Endothelial cell of umbilical vein (primary cell): Measurements from ENCODE around the gene PTPN22. TPM values are rescaled to one million over a fixed set of nuclear protein-coding genes. Genes with fewer than 3 reads are reported as not detected.

Experiments
- BruUV-seq: library from RNA; stranded (reverse); fragments of 400-500 nt; replicated peaks from 2 replicates; lab custom pipeline; 2021; lab: Mats Ljungman, UMichigan
- CTCF ChIA-PET: fragments of 300-600, 350-600 bp; sonication (Branson Sonifier 250); formaldehyde crosslinking; loops from one replicate; lab custom pipeline; 2021; ENCODE audit warnings: antibody characterized with exemption, inconsistent platforms; lab: Charles Lee
- POLR2A ChIA-PET: fragments of 300-600, 350-600 bp; sonication (Branson Sonifier 250); formaldehyde crosslinking; loops from one replicate; lab custom pipeline; 2021; ENCODE audit warnings: antibody characterized with exemption, inconsistent platforms; lab: Charles Lee
- DNase-seq: peaks from one replicate; pipeline ENCODE4 v3.0.0-alpha.2; 2011; ENCODE audit warnings: low read depth, low spot score
- FAIRE-seq: peaks from 2 replicates; lab custom pipeline; 2011; peaks lifted over from hg19 to GRCh38; lab: Jason Lieb, UNC
- H2AFZ ChIP-seq: 2 replicates; pipeline ENCODE4 v1.6.0; 2012; ENCODE audit warnings: low read depth, low read length, control low read depth, inconsistent platforms
- H3K27ac ChIP-seq: 2 replicates; pipeline ENCODE4 v1.5.1; 2011; ENCODE audit warnings: low read depth, mild to moderate bottlenecking, control low read depth, low read length, moderate library complexity; ENCODE audit not compliant: insufficient read depth
- H3K27me3 ChIP-seq, 2 experiments: 2 replicates each; pipeline versions ENCODE4 v1.6.0 to v1.6.1; 2011; ENCODE audit warnings: low read length in 2 of 2, mixed read lengths in 1 of 2; ENCODE audit not compliant: control insufficient read depth in 2 of 2, insufficient read depth in 2 of 2
- H3K36me3 ChIP-seq, 2 experiments: 2 replicates in 1 of 2; 3 replicates in 1 of 2; pipeline ENCODE4 v1.5.1; 2011; ENCODE audit warnings: low read length in 2 of 2, mild to moderate bottlenecking in 1 of 2, moderate library complexity in 1 of 2; ENCODE audit not compliant: control insufficient read depth in 2 of 2, insufficient read depth in 2 of 2; ENCODE audit errors: extremely low read depth in 1 of 2
- H3K4me1 ChIP-seq: 3 replicates; pipeline ENCODE4 v1.5.1; 2011; ENCODE audit warnings: mild to moderate bottlenecking, low read length; ENCODE audit not compliant: control insufficient read depth, insufficient read depth; ENCODE audit errors: extremely low read depth
- H3K4me2 ChIP-seq: 2 replicates; pipeline ENCODE4 v1.6.1; 2011; ENCODE audit warnings: low read length, control low read depth, mixed read lengths; ENCODE audit not compliant: insufficient read depth
- H3K4me3 ChIP-seq, 3 experiments: fragments of 200-600 bp in 1 of 3; sonication (generic), shearing (Covaris generic) in 1 of 3; replicated peaks in 1 of 3; 2 replicates each; pipeline ENCODE4 v1.5.1; 2011 to 2016; ENCODE audit warnings: control low read depth in 3 of 3, low read length in 3 of 3, mild to moderate bottlenecking in 2 of 3, inconsistent platforms in 1 of 3, low read depth in 1 of 3, moderate library complexity in 1 of 3; ENCODE audit not compliant: insufficient read depth in 1 of 3
- H3K79me2 ChIP-seq: 2 replicates; pipeline ENCODE4 v1.6.0; 2012; ENCODE audit warnings: low read length, inconsistent platforms; ENCODE audit not compliant: control insufficient read depth, insufficient read depth
- H3K9ac ChIP-seq: replicated peaks from 2 replicates; pipeline ENCODE3; 2011; ENCODE audit warnings: low read length, control low read depth; ENCODE audit not compliant: insufficient read depth; ENCODE audit errors: extremely low read depth
- H3K9me1 ChIP-seq: replicated peaks from 3 replicates; pipeline ENCODE4 v1.6.0; 2011; ENCODE audit warnings: mild to moderate bottlenecking, low read length; ENCODE audit not compliant: control insufficient read depth, insufficient read depth; ENCODE audit errors: extremely low read depth
- H3K9me3 ChIP-seq: replicated peaks from 2 replicates; pipeline ENCODE4 v1.5.1; 2012; ENCODE audit warnings: low read length, inconsistent platforms; ENCODE audit not compliant: control insufficient read depth, insufficient read depth
- H4K20me1 ChIP-seq: replicated peaks from 2 replicates; pipeline ENCODE3; 2011; ENCODE audit warnings: mild to moderate bottlenecking, low read length; ENCODE audit not compliant: control insufficient read depth, insufficient read depth; ENCODE audit errors: extremely low read depth
- EZH2 ChIP-seq: IDR thresholded peaks from 2 replicates; pipeline ENCODE4 v1.6.1; 2012; ENCODE audit warnings: borderline replicate concordance, low read depth, mild to moderate bottlenecking, moderate library complexity, low read length, inconsistent platforms; ENCODE audit not compliant: severe bottlenecking
- FOS ChIP-seq: IDR thresholded peaks from 2 replicates; pipeline ENCODE4 v1.6.1; 2011; ENCODE audit warnings: mild to moderate bottlenecking, low read length, moderate library complexity, borderline replicate concordance; ENCODE audit not compliant: insufficient read depth
- GATA2 ChIP-seq: IDR thresholded peaks from 2 replicates; pipeline ENCODE4 v1.7.0; 2011; ENCODE audit warnings: low read depth, mild to moderate bottlenecking, moderate library complexity, mixed read lengths, low read length; ENCODE audit not compliant: insufficient read length, insufficient read depth
- JUN ChIP-seq: IDR thresholded peaks from 2 replicates; pipeline ENCODE4 v1.6.1; 2011; ENCODE audit warnings: borderline replicate concordance, low read depth; ENCODE audit not compliant: insufficient read length, insufficient read depth
- MYC ChIP-seq: IDR thresholded peaks from one replicate; pipeline ENCODE4 v1.6.1; 2011; ENCODE audit warnings: mild to moderate bottlenecking, low read depth, low read length
- POLR2A ChIP-seq: IDR thresholded peaks from 2 replicates; pipeline ENCODE4 v1.6.1; 2012; ENCODE audit warnings: low read depth, mild to moderate bottlenecking, control low read depth, low read length
- POLR2AphosphoS5 ChIP-seq: IDR thresholded peaks from 2 replicates; pipeline ENCODE4 v1.6.1; 2012; ENCODE audit warnings: low read depth, mild to moderate bottlenecking, control low read depth, low read length, moderate library complexity; ENCODE audit not compliant: insufficient read depth
- dilution Hi-C: fragments of 300-500 bp; cut with MboI; formaldehyde crosslinking; loops from one replicate; pipeline ENCODE4 v1.15.0; 2019; ENCODE audit warnings: low sequenced_read_pairs; ENCODE audit not compliant: extremely low pct_ligation_motif_present
- intact Hi-C: fragments of 100-400 bp; cut with micrococcal nuclease; formaldehyde crosslinking; loops from one replicate; pipeline ENCODE4 v1.10.0; 2022
- polyA plus RNA-seq, 4 experiments: library from polyadenylated mRNA; depleted of rRNA in 3 of 4; stranded (reverse) in 3 of 4; unstranded in 1 of 4; fragments of >200 nt; gene quantifications; 2 replicates each; pipeline versions ENCODE4 v1.2.1 to v1.2.3, GENCODE V29; 2011 to 2012; ENCODE audit warnings: missing spikeins in 1 of 4
- total RNA-seq: library from RNA; stranded (reverse); gene quantifications from 2 replicates; pipeline ENCODE4 v1.2.3, GENCODE V29; 2021
- TF ChIP-seq, protein P1 (sequence below), 2 donors: IDR thresholded peaks; 1 replicate in 1 of 2; 2 replicates in 1 of 2; pipeline ENCODE4 v1.5.1; 2011; ENCODE audit warnings: low read length in 2 of 2, mild to moderate bottlenecking in 2 of 2, moderate library complexity in 2 of 2, control low read depth in 1 of 2, inconsistent platforms in 1 of 2, low read depth in 1 of 2; ENCODE audit not compliant: insufficient read depth in 1 of 2; ENCODE audit errors: extremely low read depth in 1 of 2
- TF ChIP-seq, protein P2 (sequence below): IDR thresholded peaks from 2 replicates; pipeline ENCODE4 v1.6.1; 2011; ENCODE audit not compliant: insufficient read depth, insufficient read length

The PTPN22 gene
- total and polyA plus RNA-seq, 2 donors (not counting 3 experiments of a cell fraction or from before 2014, with no cell fraction given) = not detected

DNA sequence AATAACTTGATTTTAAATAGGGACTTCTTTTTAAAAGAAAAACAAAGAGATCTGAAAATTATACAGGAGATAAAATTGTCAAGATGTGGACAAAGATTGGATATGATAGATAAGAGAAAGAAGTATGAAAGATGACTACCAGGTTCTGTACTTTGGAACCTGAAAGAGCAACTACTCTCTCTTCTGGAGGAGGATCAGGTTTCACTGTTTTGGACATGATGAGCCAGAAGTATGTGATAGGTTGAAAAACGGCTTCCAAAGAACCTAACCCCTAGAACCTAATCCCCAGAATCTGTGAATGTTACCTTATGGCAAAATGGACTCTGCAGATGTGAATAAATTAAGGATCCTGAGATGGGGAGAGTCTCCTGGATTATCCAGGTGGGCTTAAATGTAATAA, 85.4 kb downstream of the PTPN22 start:
- no peak for FAIRE-seq
- Histone ChIP-seq H3K9ac (no peak overlapping the region), H2AFZ (no peak overlapping the region), H3K36me3 (no peaks in the 10 kb centered on the region), H3K4me3 (no peak overlapping the region), H3K4me1 (peaks cover 7% of the 10 kb centered on the region), H4K20me1 (peaks cover 2% of the 10 kb centered on the region), H3K27ac (no peak overlapping the region), H3K79me2 (peaks cover 56% of the 10 kb centered on the region), H3K9me1 (no peaks in the 10 kb centered on the region), H3K27me3 (no peaks in the 10 kb centered on the region), H3K9me3 (no peaks in the 10 kb centered on the region), H3K4me2 (no peak overlapping the region)
- dilution Hi-C loops = no loop called here
- ChIA-PET POLR2A (no interaction called here), CTCF (interaction anchor here (0.7 to 1.0 kb wide), 2 partner anchors 14 to 23 kb away, joined by 3 read pairs; no protein-coding TSS in a partner anchor)
- no peak for DNase-seq
- no TSS peak for BruUV-seq
- intact Hi-C loops = no loop called here
- TF ChIP-seq, protein P1, sequence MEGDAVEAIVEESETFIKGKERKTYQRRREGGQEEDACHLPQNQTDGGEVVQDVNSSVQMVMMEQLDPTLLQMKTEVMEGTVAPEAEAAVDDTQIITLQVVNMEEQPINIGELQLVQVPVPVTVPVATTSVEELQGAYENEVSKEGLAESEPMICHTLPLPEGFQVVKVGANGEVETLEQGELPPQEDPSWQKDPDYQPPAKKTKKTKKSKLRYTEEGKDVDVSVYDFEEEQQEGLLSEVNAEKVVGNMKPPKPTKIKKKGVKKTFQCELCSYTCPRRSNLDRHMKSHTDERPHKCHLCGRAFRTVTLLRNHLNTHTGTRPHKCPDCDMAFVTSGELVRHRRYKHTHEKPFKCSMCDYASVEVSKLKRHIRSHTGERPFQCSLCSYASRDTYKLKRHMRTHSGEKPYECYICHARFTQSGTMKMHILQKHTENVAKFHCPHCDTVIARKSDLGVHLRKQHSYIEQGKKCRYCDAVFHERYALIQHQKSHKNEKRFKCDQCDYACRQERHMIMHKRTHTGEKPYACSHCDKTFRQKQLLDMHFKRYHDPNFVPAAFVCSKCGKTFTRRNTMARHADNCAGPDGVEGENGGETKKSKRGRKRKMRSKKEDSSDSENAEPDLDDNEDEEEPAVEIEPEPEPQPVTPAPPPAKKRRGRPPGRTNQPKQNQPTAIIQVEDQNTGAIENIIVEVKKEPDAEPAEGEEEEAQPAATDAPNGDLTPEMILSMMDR (IDR thresholded peaks at IDR 0.05; ENCODE audit: extremely low read depth in 1 of 2, insufficient read depth in 1 of 2, low read depth in 1 of 2, low read length in 2 of 2) = no peak
- TF ChIP-seq, protein P2, sequence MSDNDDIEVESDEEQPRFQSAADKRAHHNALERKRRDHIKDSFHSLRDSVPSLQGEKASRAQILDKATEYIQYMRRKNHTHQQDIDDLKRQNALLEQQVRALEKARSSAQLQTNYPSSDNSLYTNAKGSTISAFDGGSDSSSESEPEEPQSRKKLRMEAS = no peak
- no peak for TF ChIP-seq POLR2AphosphoS5
- no peak for TF ChIP-seq FOS
- TF ChIP-seq GATA2 = no peak
- no peak for TF ChIP-seq EZH2
- TF ChIP-seq POLR2A = no peak
- no peak for TF ChIP-seq JUN
- no peak for TF ChIP-seq MYC
